Activated CD4-positive, CD25-positive, alpha-beta regulatory T cell treated with anti-CD3 and anti-CD28 coated beads, Interleukin-2, amount 50 U/mL, for 24 hours (primary cell): ENCODE data around the gene ALAS1.

Experiments used
- ATAC-seq, 2 donors: fragments of 150-1000 bp; cut with Tn5 transposase; one replicate each; pipeline ENCODE4 v1.10.0; 2021; ENCODE audit warnings: mild to moderate bottlenecking in 1 of 2, moderate library complexity in 1 of 2

The ALAS1 gene

DNA sequence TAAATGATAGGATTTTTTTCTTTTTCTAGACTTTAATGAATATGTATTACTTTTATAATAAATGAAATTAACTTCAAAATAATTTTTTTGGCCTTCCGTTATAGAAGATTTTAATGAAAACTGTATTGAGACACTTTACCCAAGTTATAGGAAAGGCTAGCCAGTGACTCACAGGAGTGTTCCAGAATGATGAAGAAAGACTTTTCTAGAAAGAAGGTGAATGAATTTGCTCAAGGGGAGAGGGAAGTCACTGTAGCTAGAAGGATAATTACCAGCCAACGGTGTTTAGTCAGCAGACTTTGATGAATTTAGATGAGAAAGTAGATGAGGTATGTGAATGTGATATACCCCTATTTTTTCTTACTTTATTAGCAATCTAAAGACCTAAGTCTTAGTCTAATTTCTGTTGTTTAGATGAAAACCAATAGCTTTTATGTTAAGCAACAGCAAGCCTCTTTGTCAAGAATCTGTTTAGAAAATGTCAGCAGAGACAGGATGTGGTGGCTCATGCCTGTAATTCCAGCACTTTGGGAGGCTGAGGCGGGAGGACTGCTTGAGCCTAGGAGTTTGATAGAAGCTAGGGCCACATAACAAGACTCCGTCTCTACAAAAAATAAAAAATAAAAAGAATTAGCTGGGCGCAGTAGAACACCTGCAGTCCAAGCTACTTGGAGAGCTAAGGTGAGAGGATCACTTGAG lies 3.2 kb downstream of the ALAS1 start:
- no peak for ATAC-seq

DNA sequence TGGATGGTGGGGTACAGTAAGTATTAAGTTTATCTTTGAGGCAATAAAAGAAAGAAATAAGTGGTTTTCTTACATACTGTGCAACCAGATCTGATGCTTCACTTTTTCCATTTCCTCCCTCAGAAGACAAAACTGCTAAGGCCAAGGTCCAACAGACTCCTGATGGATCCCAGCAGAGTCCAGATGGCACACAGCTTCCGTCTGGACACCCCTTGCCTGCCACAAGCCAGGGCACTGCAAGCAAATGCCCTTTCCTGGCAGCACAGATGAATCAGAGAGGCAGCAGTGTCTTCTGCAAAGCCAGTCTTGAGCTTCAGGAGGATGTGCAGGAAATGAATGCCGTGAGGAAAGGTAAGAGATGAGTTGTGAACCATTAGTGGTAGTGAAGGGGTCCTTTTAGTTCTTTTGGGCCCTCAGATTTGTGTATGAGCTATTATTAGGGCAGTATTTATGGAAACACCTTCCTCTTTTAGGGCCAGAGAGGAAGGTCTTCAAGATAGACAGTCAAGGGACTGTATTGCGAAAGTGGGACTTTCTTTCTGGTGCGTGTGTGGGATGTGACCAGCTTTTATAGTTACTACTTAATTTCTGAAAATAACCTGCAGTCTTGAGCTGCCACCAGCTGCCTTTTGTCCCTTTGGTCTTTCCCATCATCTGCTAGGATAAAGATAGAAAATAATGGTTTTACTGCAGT lies 4.6 kb downstream of the ALAS1 start:
- no peak for ATAC-seq

DNA sequence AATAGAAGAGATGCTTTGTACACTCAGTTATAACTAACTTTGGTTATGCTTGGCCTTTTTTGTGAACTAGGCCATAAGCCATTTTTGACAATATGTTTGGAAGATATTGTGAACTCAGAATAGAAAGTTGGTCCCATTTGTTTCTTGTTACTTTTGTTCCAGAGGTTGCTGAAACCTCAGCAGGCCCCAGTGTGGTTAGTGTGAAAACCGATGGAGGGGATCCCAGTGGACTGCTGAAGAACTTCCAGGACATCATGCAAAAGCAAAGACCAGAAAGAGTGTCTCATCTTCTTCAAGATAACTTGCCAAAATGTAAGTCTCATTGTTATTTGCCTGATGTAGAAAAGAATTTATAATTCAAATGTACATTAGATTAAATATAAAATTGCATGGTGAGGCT lies 5.7 kb downstream of the ALAS1 start:
- ATAC-seq: no peak

DNA sequence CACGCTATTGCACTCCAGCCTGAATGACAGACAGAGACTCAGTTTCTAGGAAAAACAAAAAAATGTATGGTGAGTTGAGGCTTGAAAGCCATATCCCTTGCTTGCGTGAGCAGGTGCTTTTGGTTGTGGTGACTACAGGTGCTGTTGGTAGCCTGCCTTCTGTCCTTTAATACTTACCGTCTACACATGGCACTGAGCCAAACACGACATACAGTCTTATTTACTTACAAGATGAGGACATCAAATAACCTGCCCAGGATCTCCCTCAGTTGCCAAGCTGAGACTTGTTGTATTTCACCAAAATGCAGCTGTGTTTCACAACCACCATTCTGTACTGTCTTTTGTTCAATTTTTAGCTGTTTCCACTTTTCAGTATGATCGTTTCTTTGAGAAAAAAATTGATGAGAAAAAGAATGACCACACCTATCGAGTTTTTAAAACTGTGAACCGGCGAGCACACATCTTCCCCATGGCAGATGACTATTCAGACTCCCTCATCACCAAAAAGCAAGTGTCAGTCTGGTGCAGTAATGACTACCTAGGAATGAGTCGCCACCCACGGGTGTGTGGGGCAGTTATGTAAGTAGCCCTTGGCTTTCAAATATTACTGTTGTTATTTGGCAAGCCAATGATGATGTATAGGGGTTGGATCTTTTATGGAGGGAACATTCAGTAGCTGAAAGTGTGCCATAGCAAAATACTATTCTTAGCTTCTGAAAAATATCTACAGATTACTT lies 6.5 kb downstream of the ALAS1 start:
- ATAC-seq: peak; percentile 61 to 71

DNA sequence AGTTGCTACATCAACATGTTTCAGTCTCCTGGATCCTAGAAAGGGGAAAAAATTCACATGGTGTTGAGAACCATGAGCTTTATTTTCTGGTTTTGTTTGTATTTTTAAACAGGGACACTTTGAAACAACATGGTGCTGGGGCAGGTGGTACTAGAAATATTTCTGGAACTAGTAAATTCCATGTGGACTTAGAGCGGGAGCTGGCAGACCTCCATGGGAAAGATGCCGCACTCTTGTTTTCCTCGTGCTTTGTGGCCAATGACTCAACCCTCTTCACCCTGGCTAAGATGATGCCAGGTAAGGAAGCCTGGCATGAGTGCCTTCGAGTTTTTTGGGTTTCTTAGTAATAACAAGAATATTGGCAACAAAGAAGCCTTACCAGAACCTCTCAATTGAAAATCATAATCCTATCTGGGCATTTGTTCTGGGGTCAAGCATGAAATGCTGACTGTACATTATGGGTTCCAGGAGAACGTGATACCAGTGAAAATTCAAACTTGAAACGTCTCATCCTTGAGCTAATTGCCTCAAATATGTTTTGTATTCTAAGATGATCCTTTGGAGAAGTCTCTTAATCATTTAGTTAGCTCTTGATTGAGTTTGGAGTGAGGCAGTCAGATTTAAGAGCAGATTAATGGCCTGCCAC lies 7.9 kb downstream of the ALAS1 start:
- no peak for ATAC-seq

DNA sequence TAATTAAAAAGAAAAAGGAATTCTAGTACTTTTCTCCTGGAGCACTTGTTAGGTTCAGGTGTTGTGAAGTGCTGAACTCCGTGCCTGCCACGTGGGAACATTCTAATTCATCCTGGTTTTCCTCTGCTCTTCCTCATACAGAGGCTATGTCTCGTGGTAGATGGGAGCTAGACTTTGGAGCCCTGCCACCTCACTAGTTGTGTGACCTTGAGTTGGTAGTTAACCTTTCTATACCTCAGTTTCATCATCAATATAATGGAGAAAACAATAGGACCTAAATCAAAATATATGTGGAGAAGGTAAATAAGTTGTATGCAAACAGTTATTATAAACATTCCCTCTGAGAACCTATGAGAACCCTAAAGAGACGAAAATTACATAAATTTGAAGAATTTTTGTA lies 10.6 kb downstream of the ALAS1 start:
- no peak for ATAC-seq

DNA sequence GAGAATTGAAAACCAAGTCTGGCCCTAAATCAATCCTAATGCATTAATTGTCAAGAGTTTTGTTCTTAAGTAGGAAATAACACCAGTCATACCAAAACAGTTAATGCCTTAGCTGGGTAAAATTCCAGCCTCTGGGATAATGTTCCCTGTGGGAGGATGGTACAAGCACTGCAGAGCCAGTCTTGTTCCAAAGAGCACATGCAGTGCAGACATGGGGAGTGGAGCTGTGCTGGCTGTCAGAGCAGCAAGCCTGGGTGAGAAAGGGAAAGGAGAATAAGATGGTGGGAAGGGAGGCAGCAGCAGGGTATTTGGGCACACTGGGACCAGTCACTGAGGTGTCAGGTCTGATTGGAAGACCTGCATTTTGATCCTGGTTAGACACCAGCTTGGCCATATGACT lies 12.1 kb downstream of the ALAS1 start:
- ATAC-seq: no peak

DNA sequence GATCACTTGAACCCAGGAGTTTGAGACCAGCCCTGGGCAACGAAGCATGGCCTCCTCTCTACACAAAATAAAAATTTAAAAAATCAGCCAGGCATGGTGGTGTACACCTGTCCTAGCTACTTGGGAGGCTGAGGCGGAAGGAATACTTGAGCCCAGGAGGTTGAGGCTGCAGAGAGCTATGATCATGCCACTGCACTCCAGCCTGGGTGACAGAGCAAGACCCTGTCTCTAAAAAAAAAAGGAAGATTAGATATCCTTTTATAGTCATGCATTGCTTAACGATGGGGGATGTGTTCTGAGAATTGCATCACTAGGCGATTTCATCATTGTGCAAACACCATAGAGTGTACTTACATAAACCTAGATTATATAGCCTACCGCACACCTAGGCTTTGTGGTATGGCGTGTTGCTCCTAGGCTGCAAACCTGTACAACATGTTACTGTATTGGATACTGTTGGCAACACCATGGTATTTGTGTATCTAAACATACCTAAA lies 12.6 kb downstream of the ALAS1 start:
- ATAC-seq: no peak

DNA sequence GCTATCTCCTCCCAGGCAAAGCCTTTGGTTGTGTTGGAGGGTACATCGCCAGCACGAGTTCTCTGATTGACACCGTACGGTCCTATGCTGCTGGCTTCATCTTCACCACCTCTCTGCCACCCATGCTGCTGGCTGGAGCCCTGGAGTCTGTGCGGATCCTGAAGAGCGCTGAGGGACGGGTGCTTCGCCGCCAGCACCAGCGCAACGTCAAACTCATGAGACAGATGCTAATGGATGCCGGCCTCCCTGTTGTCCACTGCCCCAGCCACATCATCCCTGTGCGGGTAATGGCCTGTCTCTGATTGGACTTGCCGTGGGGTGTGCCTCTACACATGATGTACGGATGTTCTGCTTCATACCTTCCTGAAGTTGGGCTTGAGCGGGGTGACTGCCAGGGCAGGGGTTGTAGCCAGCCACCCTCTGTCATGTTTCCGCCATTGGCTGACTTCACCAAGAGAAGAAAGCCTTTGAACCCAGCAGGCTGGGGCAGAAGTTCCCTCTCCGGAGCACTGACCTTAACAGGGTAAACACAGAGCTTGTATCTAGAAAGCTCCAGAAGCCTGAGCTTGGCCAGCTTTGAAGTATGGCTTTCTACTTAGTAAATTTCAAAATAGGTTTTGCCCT lies 13.4 kb downstream of the ALAS1 start:
- ATAC-seq: no peak

DNA sequence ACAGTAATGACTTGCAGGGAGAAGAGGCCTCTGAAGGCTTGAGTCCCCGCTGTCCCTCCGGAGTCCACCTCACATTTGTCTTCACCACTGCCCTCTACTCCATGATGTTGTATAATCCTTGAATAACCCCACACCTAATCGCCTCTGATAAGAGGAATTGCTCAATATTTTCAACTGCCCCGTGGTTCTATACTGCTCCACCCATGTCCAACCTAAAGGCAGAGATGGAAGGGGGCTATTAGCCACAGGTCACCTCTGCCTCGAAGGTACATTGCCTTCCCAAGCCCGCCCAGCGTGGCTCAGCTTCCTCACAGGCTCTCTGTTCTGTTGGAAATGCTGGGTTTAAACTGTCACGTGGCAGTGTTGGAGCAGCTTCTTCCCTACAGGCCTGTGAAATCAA lies 15.0 kb downstream of the ALAS1 start:
- no peak for ATAC-seq

DNA sequence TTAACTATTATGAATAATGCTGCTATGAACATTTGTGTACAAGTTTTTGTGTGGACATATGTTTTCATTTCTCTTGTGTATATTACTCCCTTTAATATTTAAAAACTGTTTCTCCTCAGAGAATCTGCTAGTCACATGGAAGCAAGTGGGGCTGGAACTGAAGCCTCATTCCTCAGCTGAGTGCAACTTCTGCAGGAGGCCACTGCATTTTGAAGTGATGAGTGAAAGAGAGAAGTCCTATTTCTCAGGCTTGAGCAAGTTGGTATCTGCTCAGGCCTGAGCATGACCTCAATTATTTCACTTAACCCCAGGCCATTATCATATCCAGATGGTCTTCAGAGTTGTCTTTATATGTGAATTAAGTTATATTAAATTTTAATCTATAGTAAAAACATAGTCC lies 15.9 kb downstream of the ALAS1 start:
- no peak for ATAC-seq

DNA sequence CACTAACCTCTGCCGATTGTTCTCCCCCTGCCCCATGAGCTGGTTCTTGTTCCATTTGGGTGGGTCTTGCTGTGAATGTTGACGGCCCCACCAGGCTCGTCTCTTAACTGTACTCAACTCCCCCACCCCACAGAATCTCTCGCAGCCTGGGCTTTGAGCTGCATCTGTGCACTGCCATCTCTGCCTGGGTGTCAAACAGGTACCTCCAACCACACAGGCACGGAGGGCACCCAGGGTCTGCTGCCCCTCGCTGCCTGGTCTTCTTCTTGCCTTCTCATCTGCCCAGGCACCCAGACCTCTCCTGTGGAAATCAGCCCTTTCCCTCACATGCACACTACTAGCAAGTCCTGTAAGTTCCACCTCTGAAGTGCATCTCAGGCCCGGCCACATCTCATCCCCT lies 17.4 kb downstream of the ALAS1 start:
- ATAC-seq: no peak

DNA sequence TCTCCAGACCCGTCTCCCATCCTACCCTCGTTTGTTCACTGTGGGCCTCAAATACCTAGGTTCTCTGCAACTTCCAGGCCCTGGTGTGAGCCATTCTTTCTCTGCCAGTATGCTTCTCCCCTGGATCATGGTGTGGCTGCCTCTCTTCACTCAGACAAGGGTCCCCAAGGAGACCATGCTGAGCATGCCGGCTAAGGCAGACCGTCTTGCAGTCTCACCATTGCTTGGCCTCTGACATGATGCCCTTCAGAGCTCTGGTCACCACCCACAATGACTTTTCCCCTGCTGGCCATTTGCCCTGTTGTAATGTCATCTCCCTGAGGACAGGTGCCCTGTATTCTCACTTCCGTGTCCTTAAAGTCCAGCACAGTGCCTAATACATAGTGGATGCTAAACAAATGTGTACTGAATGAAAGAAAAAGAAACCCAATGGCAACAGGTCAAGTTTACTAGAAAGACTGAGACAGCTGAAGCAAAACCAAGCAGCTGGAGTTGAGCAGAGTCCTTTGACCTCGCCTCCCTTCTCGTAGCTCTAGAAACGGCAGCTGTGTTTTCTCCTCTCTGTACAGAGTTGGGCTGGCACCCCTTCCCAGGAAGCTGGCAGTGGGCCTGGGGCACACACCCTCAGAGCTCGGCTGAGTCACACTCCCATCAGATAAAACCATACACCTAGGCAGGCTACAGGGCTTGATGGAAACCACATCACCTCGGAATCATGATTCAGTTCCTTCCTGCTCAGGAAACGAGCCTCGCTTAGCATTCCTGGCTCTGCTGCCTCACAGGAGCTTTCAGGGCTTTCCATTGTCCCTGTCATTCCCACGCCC lies 18.8 kb downstream of the ALAS1 start:
- ATAC-seq: peak; percentile 74

DNA sequence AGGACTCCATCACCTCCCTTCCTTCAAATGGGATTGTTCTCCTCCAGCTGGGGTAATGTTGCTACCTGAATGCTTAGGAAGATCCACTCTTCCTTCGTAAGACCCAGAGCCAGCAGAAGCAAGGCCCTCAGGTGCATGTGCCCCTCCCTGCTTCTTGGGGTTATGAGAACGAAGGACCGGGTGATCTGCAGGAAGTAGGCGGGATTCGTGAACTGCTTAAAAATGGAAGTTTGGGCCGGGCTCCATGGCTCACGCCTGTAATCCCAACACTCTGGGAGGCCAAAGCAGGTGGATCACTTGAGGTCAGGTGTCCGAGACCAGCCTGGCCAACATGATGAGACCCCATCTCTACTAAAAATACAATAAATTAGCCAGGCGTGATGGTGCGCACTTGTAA lies 19.4 kb downstream of the ALAS1 start:
- no peak for ATAC-seq

DNA sequence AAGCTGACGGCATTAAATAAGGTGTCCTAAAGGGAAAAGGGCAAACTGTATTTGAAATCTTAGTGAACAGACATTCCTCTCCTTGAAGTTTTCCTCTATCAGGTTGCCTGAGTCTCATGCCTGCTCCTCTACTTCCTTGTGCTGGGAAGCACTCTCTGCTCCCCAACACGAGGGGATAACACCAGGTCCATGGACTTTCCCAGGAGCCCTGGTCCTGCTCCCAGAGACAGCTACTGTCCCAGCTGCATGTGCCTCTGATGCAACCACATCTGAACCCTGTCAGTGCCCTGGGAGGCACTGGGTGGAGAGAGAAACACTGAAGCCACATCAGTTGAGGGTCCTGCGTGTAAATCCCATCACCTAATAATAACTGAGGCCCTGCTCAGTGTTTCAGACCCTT lies 20.1 kb downstream of the ALAS1 start:
- no peak for ATAC-seq

DNA sequence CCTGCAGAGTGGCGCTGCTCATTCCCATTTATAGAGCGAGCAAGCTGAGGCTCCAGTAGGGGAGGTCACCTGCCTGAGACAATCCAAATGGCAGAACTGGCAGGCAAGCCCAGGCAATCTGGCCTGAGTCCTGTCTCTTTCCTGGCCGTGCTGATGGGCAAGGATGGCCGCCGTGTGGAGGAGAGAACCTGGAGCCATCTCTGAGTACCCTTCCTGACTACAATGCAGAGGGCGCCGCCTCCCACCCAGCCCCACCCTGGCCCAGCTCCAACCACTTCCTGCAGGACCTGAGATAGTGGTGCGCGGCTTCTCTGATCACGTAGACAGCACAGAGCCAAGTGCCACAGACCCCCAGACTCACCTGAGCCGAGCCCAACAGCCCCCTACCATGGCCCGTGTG lies 20.5 kb downstream of the ALAS1 start:
- ATAC-seq: peak in 1 of 2 donors; percentile 27

DNA sequence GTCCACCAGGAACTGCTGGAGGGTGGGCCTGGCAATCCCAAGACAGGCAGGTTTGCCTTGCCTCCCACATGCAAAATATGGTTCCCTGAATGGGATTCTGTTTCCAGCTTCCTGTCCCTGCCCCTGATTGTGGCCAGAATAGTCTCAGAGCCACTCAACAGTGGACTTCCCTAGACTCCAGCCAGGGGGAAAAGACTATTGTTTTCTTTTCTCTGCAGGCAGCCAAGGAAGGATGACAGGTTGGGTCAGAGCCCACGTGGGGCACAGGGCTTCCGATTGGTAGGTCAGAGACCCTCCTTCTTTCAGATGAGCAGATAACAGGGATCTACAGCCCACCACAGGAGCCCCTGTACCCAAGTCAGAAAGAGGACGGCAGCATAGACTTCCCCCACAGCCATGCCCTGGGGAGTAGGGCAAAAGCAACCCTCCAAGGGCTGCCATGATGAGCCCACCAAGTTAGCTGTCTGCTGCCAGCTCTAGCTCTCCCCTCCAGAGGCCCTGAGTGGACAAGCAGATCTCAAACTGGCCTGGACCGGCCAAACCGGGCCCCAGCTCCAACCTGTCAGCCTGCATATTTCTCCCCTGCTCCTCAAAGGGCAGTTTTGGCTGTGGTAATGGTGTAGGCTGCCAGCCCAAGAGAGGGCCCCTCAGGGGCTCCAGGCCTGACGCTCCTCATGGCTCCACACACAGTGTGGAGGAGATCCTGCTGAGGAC lies 21.1 kb downstream of the ALAS1 start:
- ATAC-seq: no peak

DNA sequence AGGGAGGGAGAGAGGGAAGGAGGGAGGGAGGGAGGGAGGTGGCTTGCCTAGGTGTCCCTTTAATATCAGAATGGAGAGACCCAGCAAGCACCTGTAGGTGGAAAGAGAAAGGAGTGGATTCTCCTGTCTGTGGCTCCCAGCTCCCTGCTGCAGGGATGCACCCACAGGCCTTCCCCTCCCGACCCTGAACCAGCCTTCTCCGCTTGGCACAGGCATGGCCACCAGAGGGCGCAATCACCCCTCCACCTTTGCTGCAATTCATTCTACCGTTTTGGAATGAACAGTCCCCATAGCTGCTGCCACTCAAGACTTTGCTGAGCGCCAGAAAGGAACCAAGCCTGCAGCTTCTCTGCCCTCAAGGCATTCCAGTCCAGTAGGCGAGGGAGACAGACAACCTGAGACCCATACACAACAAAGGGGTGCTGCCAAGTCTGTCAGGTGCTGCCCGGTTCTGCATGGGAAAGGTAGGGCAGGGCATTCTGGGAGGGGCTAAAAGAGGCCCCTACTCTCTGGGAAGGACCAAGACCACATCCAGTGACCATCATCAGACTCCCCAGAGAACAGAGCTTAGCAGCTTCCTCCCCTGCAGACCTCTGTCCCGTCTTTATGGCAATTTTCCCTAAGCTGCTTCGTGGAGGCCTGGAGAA lies 22.5 kb downstream of the ALAS1 start:
- peak; percentile 73 to 74 for ATAC-seq

DNA sequence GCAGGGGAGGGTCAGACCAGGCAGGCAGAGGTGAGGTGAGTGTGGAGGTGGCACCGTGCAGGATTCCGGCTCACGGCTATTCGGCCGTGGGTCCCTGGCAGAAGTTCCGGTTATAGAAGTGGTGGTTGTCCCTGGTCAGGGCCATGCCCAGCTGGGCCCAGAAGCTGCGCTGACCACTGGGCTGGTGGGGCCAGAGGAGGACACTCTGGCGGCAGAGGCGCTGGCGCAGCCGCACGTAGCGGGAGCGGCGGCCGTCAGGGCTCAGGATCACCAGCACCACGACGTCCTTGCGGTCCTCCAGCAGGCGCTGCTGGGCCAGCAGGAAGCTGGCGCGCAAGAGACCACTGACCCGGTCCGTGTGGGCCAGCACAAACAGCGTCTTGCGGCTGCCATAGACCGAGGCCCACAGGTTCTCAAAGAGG lies 23.2 kb downstream of the ALAS1 start:
- no peak for ATAC-seq

DNA sequence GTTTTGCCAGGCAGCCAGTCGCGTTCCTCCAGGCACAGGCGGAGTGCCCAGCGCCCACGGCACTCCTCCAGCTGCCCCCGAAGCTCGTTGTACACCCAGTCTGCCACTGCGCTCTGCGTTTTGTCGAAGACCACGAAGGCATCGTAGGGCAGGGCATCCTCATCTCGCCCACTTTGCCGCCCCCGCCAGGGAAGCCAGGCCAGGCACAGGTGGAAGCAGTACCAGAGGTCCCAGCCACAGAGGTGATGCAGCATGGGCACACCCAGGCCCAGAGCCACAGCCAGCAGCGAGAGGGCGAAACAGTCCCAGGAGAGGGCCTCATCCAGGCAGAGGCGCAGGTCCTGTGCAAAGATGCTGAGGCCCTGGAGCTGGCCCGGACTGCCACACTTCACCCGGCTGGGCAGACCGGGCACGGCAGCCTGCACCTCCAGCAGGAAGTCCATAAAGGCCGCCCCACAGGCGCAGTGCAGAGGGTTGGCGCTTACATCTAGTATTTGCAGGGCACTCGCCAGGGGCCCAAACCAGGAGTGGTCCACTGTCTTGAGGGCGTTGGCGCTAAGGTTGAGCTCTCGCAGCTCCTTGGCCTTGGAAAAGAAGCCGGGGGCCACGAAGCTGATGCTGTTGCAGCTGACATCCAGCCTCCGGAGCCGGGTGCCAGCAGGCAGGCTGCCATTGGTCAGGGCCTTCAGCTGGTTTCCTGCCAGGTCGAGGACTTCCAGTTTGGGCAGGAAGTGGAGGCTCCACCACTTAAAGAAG lies 23.8 kb downstream of the ALAS1 start:
- ATAC-seq: peak; percentile 29 to 43
